Esophagus muscularis mucosa (tissue), 3 donors: ENCODE data around the gene TMEM54.

Experiments used
- CTCF ChIP-seq, 3 experiments: fragments of 200-600 bp in 2 of 3; fragments of 450-650 bp in 1 of 3; sonication (generic) in 2 of 3; IDR thresholded peaks; one replicate each; pipeline ENCODE4 v1.5.1; 2017 to 2019; ENCODE audit warnings: antibody characterized with exemption in 3 of 3, mild to moderate bottlenecking in 2 of 3, moderate library complexity in 1 of 3
- POLR2A ChIP-seq: fragments of 450-650 bp; IDR thresholded peaks from one replicate; pipeline ENCODE4 v1.6.1; 2017; ENCODE audit warnings: antibody characterized with exemption, moderate library complexity, mild to moderate bottlenecking, low read depth
- POLR2AphosphoS5 ChIP-seq, 2 donors: sonication (generic); formaldehyde crosslinking; IDR thresholded peaks; one replicate each; pipeline ENCODE4 v1.6.1; 2017; ENCODE audit warnings: antibody characterized with exemption in 2 of 2

- no peak for TF ChIP-seq CTCF (IDR thresholded peaks at IDR 0.05)
- TF ChIP-seq POLR2A = no peak
- TF ChIP-seq POLR2AphosphoS5 (IDR thresholded peaks at IDR 0.05) = no peak
These were observed 19.6 kb upstream of the TMEM54 start for GRCh38 chr1:32920833-32921232.
